Measurements from ENCODE around the gene FGFR1OP2. TPM values are rescaled to one million over a fixed set of nuclear protein-coding genes. Genes with fewer than 3 reads are reported as not detected.
"Not testable (repeated sequence)": the region's sequence is repeated elsewhere in the genome, so short reads cannot be mapped to it uniquely, and the experiment has no call there.

Gene FGFR1OP2
- total RNA-seq (2014; rRNA removed; shearing (Covaris generic); ENCODE audit: low replicate concordance): 48.2 and 70.1 TPM in 2 replicates

DNA sequence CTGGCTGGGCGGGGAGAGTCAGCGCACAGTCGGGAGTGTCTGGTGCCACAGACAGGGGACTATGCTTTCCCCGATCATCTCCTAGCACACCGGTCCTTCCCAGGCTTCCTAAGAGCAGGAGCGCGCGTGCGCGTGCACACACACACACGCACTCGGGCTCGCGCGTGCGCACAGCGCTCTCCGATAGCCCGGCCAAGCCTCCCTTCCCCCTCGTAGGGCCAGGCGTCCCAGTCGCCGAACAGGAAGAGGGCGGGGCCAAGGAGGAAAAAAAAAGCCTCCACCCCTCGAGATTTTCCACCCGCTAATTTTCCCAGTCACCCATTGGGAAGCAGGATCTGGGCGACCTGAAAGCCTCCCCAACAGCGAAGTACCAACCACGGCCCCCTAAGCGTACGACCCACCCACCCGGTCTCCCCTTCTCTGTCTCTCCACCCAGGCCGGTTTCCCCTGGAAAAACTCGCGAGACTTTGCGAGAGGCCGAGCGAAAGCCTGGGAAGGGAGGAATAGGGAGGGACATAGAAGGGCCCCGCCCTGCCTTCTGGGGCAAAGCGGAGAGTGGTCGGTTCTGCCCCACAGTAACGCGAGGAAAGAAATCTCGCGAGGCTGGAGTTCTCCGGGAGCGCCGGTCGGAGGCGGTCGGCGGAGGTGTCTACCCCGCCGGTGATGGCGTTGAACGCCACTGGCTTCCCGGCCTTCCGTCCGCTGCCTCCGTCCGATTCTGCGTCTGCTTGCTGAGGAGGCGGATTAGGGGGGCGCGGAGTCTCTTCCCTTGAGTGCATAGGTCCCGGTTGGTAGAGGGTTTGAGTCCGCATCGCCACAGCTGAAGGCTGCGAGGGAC lies at the start of gene FGFR1OP2, which contains the start of gene INTS13:
Gene FGFR1OP2 (plus strand): TSS at position 608 of the 838 bp plus-strand sequence. CDS start 15,689 bp downstream, outside the sequence.
Gene INTS13 (minus strand): TSS at position 119 of the 838 bp plus-strand sequence. CDS start 1,178 bp downstream, outside the sequence.
- H3K4me1 ChIP-seq (ENCODE audit: low read length): peaks cover 57% of the 10 kb centered on the region
- peaks cover 15% of the 10 kb centered on the region; the same call in 1 of the 2 replicates for H3K36me3 ChIP-seq (ENCODE audit: insufficient read depth, low read length)
- peaks cover 96% of the 10 kb centered on the region for H3K79me2 ChIP-seq (ENCODE audit: low read length)
- peak within 1 kb of the TSS; percentile 85 for H3K4me3 ChIP-seq (ENCODE audit: low read length)
- peak within 1 kb of the TSS; percentile 75 for H3K27ac ChIP-seq (ENCODE audit: low read length)
- H3K9me2 ChIP-seq (replicated peaks; ENCODE audit: insufficient read depth, low read length): no peaks in the 10 kb centered on the region
- peak within 1 kb of the TSS; percentile 93 for H3K9ac ChIP-seq (ENCODE audit: low read length)
- H4K20me1 ChIP-seq (ENCODE audit: insufficient read depth, low read depth, low read length): peaks cover 17% of the 10 kb centered on the region; the same call in 1 of the 2 replicates
- no peaks in the 10 kb centered on the region for H3K27me3 ChIP-seq (ENCODE audit: low read length)
- peak; percentile 99 for DNase-seq
- H3K4me2 ChIP-seq (ENCODE audit: low read depth, low read length, poor library complexity, severe bottlenecking): peak within 1 kb of the TSS; percentile 96
- H2AFZ ChIP-seq (ENCODE audit: low read length): peak within 1 kb of the TSS; percentile 60; the same call in 1 of the 2 replicates
- H3K9me3 ChIP-seq (ENCODE audit: low read length): no peaks in the 10 kb centered on the region

DNA sequence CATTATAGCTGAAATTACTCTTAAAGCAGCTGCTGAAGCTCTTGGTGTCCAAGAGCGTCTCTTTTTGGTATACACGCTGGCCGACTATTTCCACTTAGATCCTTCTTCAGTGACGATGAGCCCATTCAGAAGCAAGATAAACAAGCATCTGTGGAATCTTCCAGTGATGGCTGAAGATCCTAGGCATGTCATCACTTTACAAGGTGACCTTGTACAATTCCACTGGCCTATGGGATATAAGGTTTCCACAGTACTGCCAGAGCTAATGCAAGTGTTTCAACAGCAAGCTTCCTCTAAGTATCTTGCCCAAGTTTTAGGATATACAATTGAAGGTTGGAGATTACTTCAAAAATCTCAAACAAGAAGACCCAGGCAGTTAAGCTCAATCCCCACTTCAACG lies 47.5 kb upstream of the FGFR1OP2 start:
- Histone ChIP-seq H4K20me1 (ENCODE audit: insufficient read depth, low read depth, low read length) (no peaks in the 10 kb centered on the region), H3K27me3 (ENCODE audit: low read length) (no peaks in the 10 kb centered on the region), H2AFZ (ENCODE audit: low read length) (no peak overlapping the region), H3K79me2 (ENCODE audit: low read length) (no peaks in the 10 kb centered on the region), H3K27ac (ENCODE audit: low read length) (no peak overlapping the region), H3K9me3 (ENCODE audit: low read length) (no peaks in the 10 kb centered on the region), H3K36me3 (ENCODE audit: insufficient read depth, low read length) (no peaks in the 10 kb centered on the region; the same call in 1 of the 2 replicates), H3K4me1 (ENCODE audit: low read length) (peaks cover 2% of the 10 kb centered on the region; the same call in 1 of the 2 replicates), H3K9ac (ENCODE audit: low read length) (no peak overlapping the region), H3K4me3 (ENCODE audit: low read length) (no peak overlapping the region), H3K9me2 (replicated peaks; ENCODE audit: insufficient read depth, low read length) (no peaks in the 10 kb centered on the region), H3K4me2 (ENCODE audit: low read depth, low read length, poor library complexity, severe bottlenecking) (no peak overlapping the region)
- DNase-seq: no peak

DNA sequence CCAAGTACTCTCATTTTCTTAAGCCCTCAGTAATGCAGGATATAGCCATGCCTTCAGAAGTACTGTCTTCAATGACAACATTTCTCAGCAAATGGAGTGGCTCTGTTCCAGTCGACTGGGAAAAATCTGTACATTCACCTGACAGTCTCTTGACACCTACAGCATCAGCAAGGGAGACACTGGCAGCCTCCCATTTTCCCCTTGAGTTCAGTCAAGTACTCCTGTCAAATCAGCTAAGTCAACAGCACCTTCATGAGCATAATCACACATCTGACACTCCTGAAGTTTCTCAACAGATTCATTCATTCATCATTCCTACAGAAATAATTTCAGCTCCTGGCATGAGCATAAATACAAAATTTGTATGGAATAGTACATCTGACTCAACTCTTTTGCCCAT lies 46.6 kb upstream of the FGFR1OP2 start:
- no peaks in the 10 kb centered on the region for H4K20me1 ChIP-seq (ENCODE audit: insufficient read depth, low read depth, low read length)
- H3K4me3 ChIP-seq (ENCODE audit: low read length): no peak overlapping the region
- no peaks in the 10 kb centered on the region for H3K79me2 ChIP-seq (ENCODE audit: low read length)
- no peak overlapping the region for H3K9ac ChIP-seq (ENCODE audit: low read length)
- H3K4me2 ChIP-seq (ENCODE audit: low read depth, low read length, poor library complexity, severe bottlenecking): no peak overlapping the region
- no peak for DNase-seq
- H3K9me2 ChIP-seq (replicated peaks; ENCODE audit: insufficient read depth, low read length): no peaks in the 10 kb centered on the region
- H3K27ac ChIP-seq (ENCODE audit: low read length): no peak overlapping the region
- no peaks in the 10 kb centered on the region; the same call in 1 of the 2 replicates for H3K36me3 ChIP-seq (ENCODE audit: insufficient read depth, low read length)
- no peak overlapping the region for H2AFZ ChIP-seq (ENCODE audit: low read length)
- no peaks in the 10 kb centered on the region for H3K4me1 ChIP-seq (ENCODE audit: low read length)
- no peaks in the 10 kb centered on the region for H3K27me3 ChIP-seq (ENCODE audit: low read length)
- H3K9me3 ChIP-seq (ENCODE audit: low read length): no peaks in the 10 kb centered on the region

DNA sequence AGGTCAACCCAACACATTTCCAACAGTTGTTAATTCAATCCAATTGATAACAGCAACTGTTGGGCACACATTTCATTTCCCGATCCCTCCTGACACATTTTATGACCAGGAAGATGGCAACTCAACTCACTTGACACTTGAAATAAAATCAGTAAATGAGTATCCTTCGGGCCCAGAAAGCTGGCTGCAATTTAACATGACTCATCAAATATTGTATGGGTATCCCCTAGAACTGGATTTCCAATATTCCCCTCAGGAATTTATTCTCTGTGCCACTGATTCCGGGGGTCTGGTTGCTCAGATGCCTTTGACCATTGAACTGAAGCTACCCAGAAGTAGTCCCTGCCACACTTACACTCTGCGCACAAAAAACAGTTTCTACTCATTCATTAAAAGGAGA lies 42.6 kb upstream of the FGFR1OP2 start:
- H3K79me2 ChIP-seq (ENCODE audit: low read length): no peaks in the 10 kb centered on the region
- H3K36me3 ChIP-seq (ENCODE audit: insufficient read depth, low read length): peaks cover 9% of the 10 kb centered on the region
- no peaks in the 10 kb centered on the region for H3K9me2 ChIP-seq (replicated peaks; ENCODE audit: insufficient read depth, low read length)
- no peak for DNase-seq
- H3K4me2 ChIP-seq (ENCODE audit: low read depth, low read length, poor library complexity, severe bottlenecking): no peak overlapping the region
- H3K27ac ChIP-seq (ENCODE audit: low read length): no peak overlapping the region
- H3K4me3 ChIP-seq (ENCODE audit: low read length): no peak overlapping the region
- H3K4me1 ChIP-seq (ENCODE audit: low read length): no peaks in the 10 kb centered on the region
- no peaks in the 10 kb centered on the region for H3K9me3 ChIP-seq (ENCODE audit: low read length)
- H4K20me1 ChIP-seq (ENCODE audit: insufficient read depth, low read depth, low read length): no peaks in the 10 kb centered on the region
- no peak overlapping the region for H2AFZ ChIP-seq (ENCODE audit: low read length)
- no peaks in the 10 kb centered on the region for H3K27me3 ChIP-seq (ENCODE audit: low read length)
- H3K9ac ChIP-seq (ENCODE audit: low read length): no peak overlapping the region

DNA sequence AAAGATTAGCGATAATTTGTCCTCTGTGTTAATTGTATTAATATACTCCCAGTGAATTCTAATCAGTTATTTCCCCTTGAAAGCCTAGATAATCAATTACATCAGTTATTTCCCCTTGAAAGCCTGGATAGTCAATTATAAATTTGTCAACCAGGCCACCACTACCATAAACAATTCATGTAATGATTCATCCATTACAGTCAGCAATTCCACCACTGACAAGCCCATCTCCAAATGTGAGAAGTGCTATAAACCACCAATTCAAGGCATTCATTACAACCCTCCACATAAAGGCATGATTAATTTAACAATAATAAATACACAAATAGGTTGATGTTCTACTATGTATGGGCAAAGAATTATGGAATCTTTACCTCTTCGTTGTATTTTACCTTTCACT lies 41.4 kb upstream of the FGFR1OP2 start:
- Histone ChIP-seq H3K9ac (ENCODE audit: low read length) (no peak overlapping the region), H3K79me2 (ENCODE audit: low read length) (no peaks in the 10 kb centered on the region), H3K27ac (ENCODE audit: low read length) (no peak overlapping the region), H2AFZ (ENCODE audit: low read length) (no peak overlapping the region), H4K20me1 (ENCODE audit: insufficient read depth, low read depth, low read length) (no peaks in the 10 kb centered on the region), H3K27me3 (ENCODE audit: low read length) (no peaks in the 10 kb centered on the region), H3K4me1 (ENCODE audit: low read length) (no peaks in the 10 kb centered on the region), H3K4me2 (ENCODE audit: low read depth, low read length, poor library complexity, severe bottlenecking) (no peak overlapping the region), H3K36me3 (ENCODE audit: insufficient read depth, low read length) (peaks cover 9% of the 10 kb centered on the region), H3K4me3 (ENCODE audit: low read length) (no peak overlapping the region), H3K9me3 (ENCODE audit: low read length) (no peaks in the 10 kb centered on the region), H3K9me2 (replicated peaks; ENCODE audit: insufficient read depth, low read length) (no peaks in the 10 kb centered on the region)
- no peak for DNase-seq

DNA sequence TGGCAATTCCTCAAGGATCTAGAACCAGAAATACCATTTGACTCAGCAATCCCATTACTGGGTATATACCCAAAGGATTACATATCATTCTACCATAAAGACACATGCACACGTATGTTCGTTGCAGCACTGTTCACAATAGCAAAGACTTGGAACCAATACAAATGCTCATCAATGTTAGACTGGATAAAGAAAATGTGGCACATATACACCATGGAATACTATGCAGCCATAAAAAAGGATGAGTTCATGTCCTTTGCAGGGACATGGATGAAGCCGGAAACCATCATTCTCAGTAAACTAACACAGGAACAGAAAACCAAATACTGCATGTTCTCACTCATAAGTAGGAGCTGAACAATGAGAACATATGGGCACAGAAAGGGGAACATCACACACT lies 34.9 kb upstream of the FGFR1OP2 start:
- H4K20me1 ChIP-seq (ENCODE audit: insufficient read depth, low read depth, low read length); H3K79me2 ChIP-seq (ENCODE audit: low read length); H3K9me2 ChIP-seq (replicated peaks; ENCODE audit: insufficient read depth, low read length); H3K9me3 ChIP-seq (ENCODE audit: low read length); H3K27me3 ChIP-seq (ENCODE audit: low read length); H2AFZ ChIP-seq (ENCODE audit: low read length); H3K27ac ChIP-seq (ENCODE audit: low read length); H3K4me3 ChIP-seq (ENCODE audit: low read length); H3K4me2 ChIP-seq (ENCODE audit: low read depth, low read length, poor library complexity, severe bottlenecking); H3K4me1 ChIP-seq (ENCODE audit: low read length); DNase-seq; H3K9ac ChIP-seq (ENCODE audit: low read length): not testable (repeated sequence)
- H3K36me3 ChIP-seq (ENCODE audit: insufficient read depth, low read length): peaks cover 59% of the 10 kb centered on the region

DNA sequence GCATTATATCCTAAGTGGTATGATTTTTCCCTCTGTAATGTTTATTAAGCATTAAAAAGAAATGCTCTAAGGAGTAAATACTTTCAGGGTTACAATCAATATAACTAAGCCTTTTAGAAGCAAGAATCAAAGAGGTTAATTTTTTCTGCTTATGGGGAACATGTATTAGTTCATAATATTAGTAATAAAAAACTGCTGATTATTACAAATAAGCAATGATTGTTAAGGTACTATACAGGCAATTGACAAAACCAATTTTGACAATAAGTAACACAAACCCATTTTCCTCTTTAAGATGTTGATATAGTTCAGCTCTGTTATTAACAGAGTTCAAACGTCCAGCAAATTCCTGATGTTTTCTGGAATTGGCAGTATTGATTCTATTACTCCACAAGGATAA lies 32.2 kb upstream of the FGFR1OP2 start:
- no peak overlapping the region for H3K4me3 ChIP-seq (ENCODE audit: low read length)
- H2AFZ ChIP-seq (ENCODE audit: low read length): no peak overlapping the region
- H3K9me3 ChIP-seq (ENCODE audit: low read length): no peaks in the 10 kb centered on the region
- H3K4me1 ChIP-seq (ENCODE audit: low read length): no peaks in the 10 kb centered on the region
- H3K9ac ChIP-seq (ENCODE audit: low read length): no peak overlapping the region
- H3K79me2 ChIP-seq (ENCODE audit: low read length): 0 out of 2 replicates have a peak, but pooled peaks cover 5% of the 10 kb centered on the region
- peaks cover 76% of the 10 kb centered on the region for H3K36me3 ChIP-seq (ENCODE audit: insufficient read depth, low read length)
- no peaks in the 10 kb centered on the region for H3K9me2 ChIP-seq (replicated peaks; ENCODE audit: insufficient read depth, low read length)
- DNase-seq: no peak
- no peaks in the 10 kb centered on the region for H3K27me3 ChIP-seq (ENCODE audit: low read length)
- no peak overlapping the region for H3K4me2 ChIP-seq (ENCODE audit: low read depth, low read length, poor library complexity, severe bottlenecking)
- H4K20me1 ChIP-seq (ENCODE audit: insufficient read depth, low read depth, low read length): no peaks in the 10 kb centered on the region
- no peak overlapping the region for H3K27ac ChIP-seq (ENCODE audit: low read length)

DNA sequence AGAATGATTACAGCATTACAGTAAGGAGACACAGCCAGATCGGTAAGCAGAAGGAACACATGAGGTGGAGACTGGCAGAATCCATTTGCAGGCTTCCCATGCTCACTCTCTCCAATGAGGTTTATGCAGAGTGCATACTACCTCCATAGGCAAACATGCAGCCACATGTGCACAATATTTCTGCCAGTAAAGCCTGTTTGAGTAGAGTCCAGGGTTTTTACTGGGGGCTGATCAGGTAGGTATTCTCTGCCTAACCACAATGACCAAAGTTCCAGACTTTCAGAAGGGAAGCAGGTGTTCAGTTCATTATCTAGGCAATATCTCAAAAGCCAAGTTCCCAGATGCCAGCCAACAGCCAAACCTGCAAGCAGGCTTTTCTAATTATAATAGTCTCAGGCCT lies 31.6 kb upstream of the FGFR1OP2 start:
- H3K4me1 ChIP-seq (ENCODE audit: low read length): no peaks in the 10 kb centered on the region
- H3K36me3 ChIP-seq (ENCODE audit: insufficient read depth, low read length): peaks cover 83% of the 10 kb centered on the region
- H3K9ac ChIP-seq (ENCODE audit: low read length): no peak overlapping the region
- no peak overlapping the region for H3K4me2 ChIP-seq (ENCODE audit: low read depth, low read length, poor library complexity, severe bottlenecking)
- H3K27me3 ChIP-seq (ENCODE audit: low read length): no peaks in the 10 kb centered on the region
- H3K4me3 ChIP-seq (ENCODE audit: low read length): no peak overlapping the region
- no peak overlapping the region for H3K27ac ChIP-seq (ENCODE audit: low read length)
- no peak for DNase-seq
- H4K20me1 ChIP-seq (ENCODE audit: insufficient read depth, low read depth, low read length): no peaks in the 10 kb centered on the region
- H2AFZ ChIP-seq (ENCODE audit: low read length): no peak overlapping the region
- H3K9me3 ChIP-seq (ENCODE audit: low read length): no peaks in the 10 kb centered on the region
- H3K9me2 ChIP-seq (replicated peaks; ENCODE audit: insufficient read depth, low read length): no peaks in the 10 kb centered on the region
- 0 out of 2 replicates have a peak, but pooled peaks cover 5% of the 10 kb centered on the region for H3K79me2 ChIP-seq (ENCODE audit: low read length)

Data from Karpas-422 (cell line).